DMS79 treated with DMSO at 0.1 percent for 48 hours (cell line): ENCODE data around the gene RAB12.
"Not testable (repeated sequence)": the region's sequence is repeated elsewhere in the genome, so short reads cannot be mapped to it uniquely, and the experiment has no call there.

Experiments used
- DNase-seq: peaks from one replicate; lab custom pipeline; 2025; lab: John Stamatoyannopoulos, UW

RAB12 gene

DNA sequence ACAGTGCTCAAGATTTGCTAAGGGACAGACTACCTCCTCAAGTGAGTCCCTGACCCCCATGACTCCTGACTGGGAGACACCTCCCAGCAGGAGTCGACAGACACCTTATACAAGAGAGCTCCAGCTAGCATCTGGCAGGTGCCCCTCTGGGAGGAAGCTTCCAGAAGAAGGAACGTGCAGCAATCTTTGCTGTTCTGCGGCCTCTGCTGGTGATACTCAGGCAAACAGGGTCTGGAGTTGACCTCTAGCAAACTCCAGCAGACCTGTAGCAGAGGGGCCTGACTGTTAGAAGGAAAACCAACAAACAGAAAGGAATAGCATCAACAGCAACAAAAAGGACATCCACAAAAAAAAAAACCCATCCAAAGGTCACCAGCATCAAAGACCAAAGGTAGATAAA is 38.1 kb downstream of the RAB12 start:
- not testable (repeated sequence) for DNase-seq

- not testable (repeated sequence) for DNase-seq
Measured at GRCh38 chr18:8651478-8652261, 42.4 kb downstream of the RAB12 start.

DNA sequence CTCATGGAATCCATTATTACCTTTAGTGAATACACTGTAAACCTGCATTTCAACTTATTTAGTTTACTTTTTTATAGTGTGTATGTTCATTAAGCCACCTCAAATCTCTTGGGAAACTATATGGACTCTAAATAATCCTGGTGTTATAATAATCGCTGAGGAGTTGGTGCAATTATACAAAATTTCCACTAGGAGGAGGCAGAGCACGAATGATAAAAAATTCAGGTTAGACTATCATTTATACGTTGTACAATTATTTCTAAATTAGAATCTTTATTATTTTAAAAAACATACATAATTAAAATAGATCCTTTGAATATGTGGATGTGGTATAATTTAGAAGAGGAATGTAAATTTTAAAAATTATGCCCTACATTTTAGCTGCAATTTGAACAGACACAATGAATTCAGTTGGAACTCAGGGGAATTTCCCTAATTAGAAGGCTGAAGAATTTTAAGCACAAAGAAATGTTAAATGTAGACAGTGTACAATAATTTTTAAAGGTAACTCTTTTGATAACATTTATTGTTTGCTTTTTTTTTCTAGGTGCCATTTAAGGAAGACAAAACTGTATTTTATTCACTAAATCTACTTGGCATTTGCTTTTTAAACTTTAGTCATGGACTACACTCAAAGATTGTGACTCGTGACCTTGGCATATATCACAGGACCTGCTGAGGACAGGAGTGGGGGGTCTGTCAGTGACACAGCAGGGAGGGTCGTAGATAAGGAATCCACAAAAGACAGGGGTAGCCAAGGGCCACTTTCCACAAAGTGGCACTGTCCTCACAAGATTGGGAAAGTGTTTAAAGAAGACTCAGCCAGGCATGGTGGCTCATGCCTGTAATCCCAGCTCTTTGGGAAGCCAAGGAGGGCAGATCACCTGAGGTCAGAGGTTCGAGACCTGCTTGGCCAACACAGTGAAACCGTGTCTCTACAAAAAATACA is 45.5 kb downstream of the RAB12 start:
- peak; percentile 77 for DNase-seq

DNA sequence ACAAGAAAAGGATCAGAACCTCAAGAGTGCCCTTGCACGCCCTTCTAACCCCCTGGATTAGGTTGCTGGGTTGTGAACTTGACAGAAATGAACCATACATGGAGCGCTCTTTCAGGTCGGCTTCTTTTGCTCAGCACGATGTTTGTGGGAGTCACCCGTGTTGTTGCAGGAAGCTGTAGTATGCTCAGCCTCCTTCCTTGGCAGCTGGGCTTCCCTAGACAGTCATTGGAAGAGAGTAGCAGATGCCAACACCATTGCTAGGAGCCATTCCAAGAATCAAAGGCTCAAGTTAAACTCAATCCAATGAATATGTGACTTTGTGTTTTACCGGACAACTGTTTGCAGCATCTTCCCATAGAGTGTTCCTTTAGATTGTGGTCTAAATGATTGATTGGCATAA is 47.0 kb downstream of the RAB12 start:
- no peak for DNase-seq

DNA sequence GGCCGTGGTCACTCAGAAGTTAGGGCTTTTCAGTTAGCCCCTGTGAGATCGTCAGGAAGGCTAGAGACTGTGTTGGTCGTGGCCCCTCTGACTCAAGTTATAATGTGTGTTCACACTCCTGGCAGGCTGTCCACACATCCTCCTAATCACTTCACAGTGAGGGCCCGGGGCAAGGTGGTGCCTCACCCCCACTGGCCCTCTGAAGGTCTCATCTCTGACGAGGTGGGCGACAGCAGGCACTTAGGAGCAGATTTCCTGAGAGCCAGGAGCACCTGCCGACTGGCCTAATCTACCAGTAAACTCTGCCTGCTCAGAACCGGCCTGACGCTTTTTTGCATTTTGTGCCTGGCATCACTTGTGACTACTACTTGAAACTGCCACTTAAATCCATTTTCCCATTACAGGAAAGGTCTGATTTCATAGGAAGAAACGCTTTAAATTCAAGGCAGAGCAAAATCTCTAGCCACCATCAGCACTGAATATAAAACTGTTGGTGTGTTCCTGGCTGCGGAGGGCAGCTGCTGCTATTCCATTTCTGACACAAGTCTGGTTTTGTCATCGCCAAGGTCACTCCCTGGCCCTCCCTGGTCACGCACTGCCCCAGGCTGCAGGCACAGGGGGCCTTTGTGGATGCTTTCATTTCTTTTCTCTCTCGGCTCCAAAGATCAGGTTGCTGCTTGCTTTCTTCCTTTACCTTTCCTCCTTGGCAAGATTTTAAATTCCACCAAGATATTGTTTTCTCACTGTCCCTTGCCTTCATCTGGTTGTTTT is 48.0 kb downstream of the RAB12 start:
- peak; percentile 94 for DNase-seq

DNA sequence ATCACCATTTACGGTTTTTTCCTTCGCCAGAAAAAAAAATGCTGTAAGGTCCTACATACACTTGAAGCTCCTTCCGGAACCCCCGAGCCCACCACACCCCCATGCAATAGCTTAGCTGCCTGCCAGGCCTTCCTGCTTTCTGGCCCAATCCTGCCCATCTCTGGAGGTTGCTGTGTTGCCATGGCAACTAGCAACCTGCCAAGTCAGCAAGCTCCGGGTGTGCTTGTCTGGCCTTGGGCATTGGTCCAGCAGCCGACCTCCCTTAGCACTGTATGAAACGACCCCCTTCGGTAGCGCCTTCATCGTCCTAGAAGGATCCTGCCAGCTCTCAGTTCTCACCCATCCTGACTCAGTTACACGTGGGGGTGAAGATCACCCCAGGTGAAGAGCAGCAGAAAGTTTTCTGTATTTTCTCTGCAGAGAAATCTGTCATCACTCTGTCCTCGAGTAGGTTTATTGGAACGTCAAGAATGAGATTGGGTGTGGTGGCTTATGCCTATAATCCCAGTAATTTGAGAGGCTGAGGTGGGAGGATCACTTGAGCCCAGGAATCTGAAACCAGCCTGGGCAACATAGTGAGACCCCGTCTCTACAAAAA is 48.7 kb downstream of the RAB12 start:
- DNase-seq: peak; percentile 80

DNA sequence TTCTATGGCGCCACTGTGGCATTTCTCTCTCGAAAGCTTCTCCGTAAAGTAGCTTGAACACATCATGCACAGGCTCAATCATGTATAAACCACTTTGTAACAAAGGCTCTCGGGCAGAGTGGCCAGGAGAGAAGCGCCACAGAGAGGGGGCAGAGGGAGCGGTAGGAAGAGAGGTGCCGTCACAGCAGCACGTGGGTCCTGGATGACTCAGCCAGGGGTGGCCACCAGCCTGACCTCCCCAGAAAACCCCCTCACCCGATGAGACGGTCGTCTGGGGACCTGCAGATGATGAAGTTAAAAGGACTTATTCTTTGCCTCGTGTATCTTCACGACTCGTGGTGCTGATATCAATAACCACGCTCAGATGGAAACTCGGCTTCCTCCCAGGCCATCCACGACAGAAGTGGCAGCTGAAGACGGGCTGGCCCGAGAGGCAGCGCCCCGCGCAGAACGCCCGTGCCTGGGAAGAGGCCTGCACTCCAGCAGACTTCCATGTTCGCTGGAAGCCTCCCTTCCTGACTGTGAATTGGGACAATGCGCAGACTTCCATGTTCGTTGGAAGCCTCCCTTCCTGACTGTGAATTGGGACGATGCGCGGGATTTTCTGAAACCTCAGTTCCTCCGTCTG is 49.7 kb downstream of the RAB12 start:
- DNase-seq: peak; percentile 92

DNA sequence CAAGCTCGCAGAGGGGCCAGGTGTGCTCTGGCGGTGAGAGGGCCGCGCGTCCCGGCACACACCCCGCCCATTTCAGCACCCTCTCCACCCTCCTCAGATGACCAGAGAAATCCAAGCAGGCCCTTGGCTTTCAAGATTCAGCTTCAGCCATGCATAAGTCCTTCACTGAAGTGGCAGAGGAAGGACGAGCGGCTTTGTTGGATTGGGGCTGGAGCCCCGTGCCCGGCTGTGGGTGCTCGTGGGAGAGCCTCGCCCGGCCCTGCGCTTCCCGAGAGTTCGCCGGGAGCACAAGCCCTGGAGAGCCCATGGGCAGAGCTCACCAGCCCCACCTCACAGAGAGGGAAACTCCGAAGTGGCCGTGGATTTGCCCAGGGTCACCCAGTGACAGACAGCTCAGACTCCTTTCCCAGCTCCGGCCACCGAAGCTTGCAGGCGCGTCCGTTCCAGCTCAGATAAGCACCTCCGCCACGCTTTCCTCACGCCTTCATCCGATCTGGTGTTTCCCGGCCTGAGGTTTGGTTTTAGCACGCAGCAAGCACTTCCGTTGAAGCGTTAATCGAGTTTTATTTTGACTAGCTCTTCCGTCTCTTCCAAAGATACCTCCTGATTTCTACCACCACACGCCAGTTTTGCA is 50.5 kb downstream of the RAB12 start:
- DNase-seq: peak; percentile 98

DNA sequence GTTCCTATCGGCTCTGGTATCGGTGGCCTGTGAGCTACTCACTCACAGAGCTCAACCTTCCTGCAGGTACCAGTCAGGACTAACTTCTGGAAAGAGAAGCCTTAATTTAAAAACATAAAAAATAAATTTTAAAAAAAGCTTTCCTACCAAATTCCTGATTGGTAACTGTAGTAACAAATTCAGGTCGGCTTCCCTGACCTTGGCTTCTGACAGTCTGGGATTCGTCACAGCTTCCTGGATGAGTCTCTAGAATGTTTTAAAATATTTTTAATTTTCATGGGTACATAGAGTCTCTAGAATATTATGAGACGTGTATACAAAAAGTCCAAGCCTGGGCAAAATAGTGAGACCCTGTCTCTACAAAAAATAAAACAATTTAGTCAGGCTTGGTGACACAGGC is 51.1 kb downstream of the RAB12 start:
- peak; percentile 74 for DNase-seq

DNA sequence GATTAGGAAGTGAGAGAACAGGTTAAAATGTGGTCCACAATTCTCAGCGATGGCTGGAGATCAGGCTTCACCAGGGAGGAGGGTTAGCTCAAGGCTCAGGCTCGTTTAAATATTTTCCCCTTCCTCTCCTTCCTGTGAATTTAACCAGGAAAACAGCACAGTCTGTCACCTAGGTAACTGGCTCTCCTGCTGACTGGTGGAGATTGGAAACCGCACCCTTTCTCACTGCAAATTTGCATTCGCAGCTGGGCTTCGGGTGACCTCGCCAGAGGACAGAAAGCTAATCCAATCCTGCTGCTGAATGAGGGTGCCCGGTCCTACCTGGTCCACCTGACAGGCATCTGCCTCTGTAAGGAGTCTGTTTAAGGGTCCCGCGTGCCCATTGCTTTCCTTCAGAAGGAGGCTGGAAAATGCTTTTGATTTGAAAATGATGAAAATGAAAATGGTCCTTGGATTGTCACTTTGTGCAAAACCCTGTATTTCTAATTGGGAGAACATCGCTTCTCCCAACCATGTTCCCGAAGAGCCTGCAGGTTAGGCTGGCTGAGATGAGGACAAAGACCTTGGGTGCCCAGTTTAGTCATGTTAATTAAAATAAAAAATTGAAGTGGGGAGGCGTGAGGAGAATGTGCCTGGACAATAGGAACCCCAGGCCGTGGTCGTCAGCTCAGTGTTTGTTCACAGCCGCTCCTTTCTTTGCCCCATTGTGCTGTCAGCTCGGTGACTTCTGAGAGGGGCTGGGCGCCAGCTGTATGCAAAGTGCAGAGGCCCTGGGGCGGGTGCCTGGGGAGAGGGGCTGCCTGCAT is 52.7 kb downstream of the RAB12 start:
- DNase-seq: peak; percentile 100

DNA sequence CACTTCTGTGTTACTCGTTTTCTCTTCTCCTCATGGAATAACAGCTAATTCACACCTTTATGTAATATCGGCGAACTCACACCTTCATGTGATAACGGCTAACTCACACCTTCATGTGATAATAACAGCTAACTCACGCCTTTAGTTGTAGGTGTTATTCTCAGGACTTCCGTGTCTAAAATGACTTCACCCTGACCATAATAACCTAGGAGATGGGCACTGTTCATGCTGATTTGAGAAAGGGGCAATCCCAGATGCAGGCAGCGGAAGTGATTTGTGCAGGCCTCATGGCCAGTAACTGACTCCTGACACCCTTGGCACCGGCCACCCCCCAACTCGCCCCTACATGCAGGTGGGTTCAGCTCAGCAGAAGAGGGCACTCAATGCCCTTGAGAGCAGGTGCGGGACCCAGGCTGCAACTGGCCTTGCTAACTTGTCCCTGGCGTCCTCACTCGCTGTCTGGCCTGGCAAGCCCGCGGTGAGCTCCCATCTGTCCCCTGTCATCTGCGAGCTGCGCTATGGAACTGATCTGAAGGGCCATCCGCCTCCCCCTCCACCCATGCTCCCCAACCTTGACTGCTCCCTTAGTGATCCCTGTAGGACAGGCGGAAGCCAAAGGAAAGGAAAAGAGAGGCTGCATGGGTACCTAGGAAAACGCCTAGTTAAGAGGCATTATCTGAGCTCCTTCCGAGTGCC is 53.5 kb downstream of the RAB12 start:
- peak; percentile 94 for DNase-seq

- no peak for DNase-seq
Measured at GRCh38 chr18:8667846-8668245, 58.6 kb downstream of the RAB12 start.

GRCh38 chr18:8668381-8668780 is 59.1 kb downstream of the RAB12 start:
- DNase-seq: peak; percentile 80

DNA sequence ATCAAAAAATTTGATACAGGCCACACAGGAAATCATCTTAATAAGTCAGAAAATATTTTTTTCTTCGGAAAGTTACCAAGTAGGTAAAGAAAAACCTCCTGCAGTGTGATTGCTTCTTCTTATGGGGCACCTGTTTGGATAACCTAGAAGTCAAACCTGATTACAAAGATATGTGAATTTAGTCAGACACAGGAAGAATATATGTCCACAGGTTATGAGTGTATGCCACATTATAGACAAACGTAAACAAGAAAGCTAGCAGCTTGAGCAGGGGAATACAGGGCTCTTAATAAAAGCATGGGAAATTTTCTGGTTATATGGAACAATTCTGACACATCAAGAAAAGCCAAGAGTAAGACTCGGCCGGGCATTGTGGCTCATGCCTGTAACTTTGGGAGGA is 60.3 kb downstream of the RAB12 start:
- no peak for DNase-seq

- no peak for DNase-seq
Measured at GRCh38 chr18:8673256-8674209, 64.3 kb downstream of the RAB12 start.

DNA sequence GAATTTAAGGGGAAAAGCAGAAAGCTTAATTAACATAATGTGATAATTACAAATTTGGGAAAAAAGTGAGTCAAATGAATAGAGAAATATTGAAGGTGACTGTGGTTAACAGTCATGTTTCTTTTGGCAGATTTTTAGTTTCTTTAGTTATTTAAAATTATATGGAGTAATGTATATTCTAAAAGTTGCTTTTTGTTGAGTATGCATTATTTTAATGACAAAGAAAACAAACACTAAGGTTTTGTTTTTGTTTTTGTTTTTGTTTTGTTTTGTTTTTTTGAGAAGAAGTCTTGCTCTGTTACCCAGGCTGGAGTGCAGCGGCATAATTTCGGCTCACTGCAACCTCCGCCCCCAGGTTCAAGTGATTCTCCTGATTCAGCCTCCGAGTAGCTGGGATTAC is 65.8 kb downstream of the RAB12 start:
- no peak for DNase-seq

DNA sequence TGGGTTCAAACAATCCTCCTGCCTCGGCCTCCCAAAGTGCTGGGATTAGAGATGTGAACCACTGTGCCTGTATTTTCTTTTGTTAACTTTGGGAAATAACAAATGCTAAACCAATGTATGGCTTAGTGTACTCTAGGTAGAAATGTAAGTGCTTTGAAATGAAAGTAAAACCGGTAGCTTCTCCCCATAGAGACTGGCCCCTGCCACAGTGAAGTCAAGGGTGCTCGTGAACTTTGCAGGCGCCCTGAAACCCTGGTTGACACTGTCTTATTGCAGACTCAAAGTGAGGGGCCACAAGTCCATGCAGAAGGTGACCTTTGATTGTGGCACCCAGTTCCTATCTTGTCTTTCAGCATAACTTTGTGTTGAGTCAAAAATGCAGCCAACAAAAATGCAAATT is 72.0 kb downstream of the RAB12 start:
- no peak for DNase-seq

DNA sequence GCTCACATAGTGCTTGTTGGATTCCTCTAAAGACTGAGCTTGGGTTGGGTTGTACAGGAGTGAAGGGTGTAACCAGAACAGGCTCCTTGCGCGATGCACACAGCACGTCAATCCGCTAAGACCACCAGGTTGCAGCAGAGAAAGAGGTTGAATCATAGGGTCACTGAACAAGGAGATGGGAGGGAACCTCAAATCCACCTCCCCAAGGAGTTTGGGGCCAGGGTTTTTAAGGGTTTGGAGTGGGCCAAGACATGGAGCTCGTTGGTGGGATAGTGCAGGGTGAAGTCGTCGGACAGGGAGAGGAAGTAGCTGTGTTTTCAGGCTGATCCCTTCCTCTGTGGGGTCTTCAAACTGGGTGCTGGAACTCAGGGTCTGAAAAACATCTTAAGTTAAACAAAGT is 75.3 kb downstream of the RAB12 start:
- DNase-seq: peak; percentile 59
